KBM-7 (cell line): ENCODE measurements around the gene RNF123.
"Not testable (repeated sequence)": the region's sequence is repeated elsewhere in the genome, so short reads cannot be mapped to it uniquely, and the experiment has no call there.

Experiments used
- DNase-seq: peaks from one replicate; pipeline ENCODE4 v3.0.0-alpha.2; 2015
- in situ Hi-C: fragments of 300-500 bp; cut with MboI; formaldehyde crosslinking; loops from 2 replicates; pipeline ENCODE4 v1.14.3; 2020; ENCODE audit warnings: low sequenced_read_pairs, low pct_unique_long_range_greater_than_20kb, mixed read lengths

Gene RNF123

GRCh38 chr3:49725906-49726681, 36.7 kb downstream of the RNF123 start:
- no peak for DNase-seq
- in situ Hi-C loops = no loop called here

GRCh38 chr3:49727154-49727923, 38.0 kb downstream of the RNF123 start:
- DNase-seq = no peak
- in situ Hi-C loops = no loop called here

GRCh38 chr3:49727924-49728361, 38.6 kb downstream of the RNF123 start:
- no peak for DNase-seq
- in situ Hi-C loops = no loop called here

GRCh38 chr3:49729966-49730609, 40.7 kb downstream of the RNF123 start:
- DNase-seq = no peak
- in situ Hi-C loops = no loop called here

GRCh38 chr3:49732597-49732996, 43.2 kb downstream of the RNF123 start:
- DNase-seq = no peak
- in situ Hi-C loops = no loop called here

GRCh38 chr3:49733551-49733950, 44.2 kb downstream of the RNF123 start:
- in situ Hi-C loops = no loop called here
- no peak for DNase-seq

- in situ Hi-C loops = no loop called here
- DNase-seq = no peak
These were observed 45.4 kb downstream of the RNF123 start for GRCh38 chr3:49734752-49735151.

GRCh38 chr3:49738067-49738713, 48.8 kb downstream of the RNF123 start:
- DNase-seq = no peak
- in situ Hi-C loops = no loop called here

GRCh38 chr3:49740427-49740826, 51.1 kb downstream of the RNF123 start:
- no peak for DNase-seq
- in situ Hi-C loops = no loop called here

GRCh38 chr3:49745986-49746385, 56.6 kb downstream of the RNF123 start:
- DNase-seq = no peak
- in situ Hi-C loops = no loop called here

- in situ Hi-C loops = no loop called here
- no peak for DNase-seq
These were observed 58.6 kb downstream of the RNF123 start for GRCh38 chr3:49747792-49748480.

- in situ Hi-C loops, DNase-seq: not testable (repeated sequence)
These were observed 59.5 kb downstream of the RNF123 start for GRCh38 chr3:49748874-49749273.

GRCh38 chr3:49750056-49750455, 60.7 kb downstream of the RNF123 start:
- in situ Hi-C loops = no loop called here
- no peak for DNase-seq

GRCh38 chr3:49751501-49751900, 62.1 kb downstream of the RNF123 start:
- in situ Hi-C loops = no loop called here
- no peak for DNase-seq

GRCh38 chr3:49754536-49754935, 65.2 kb downstream of the RNF123 start:
- in situ Hi-C loops = no loop called here

GRCh38 chr3:49756036-49756435, 66.7 kb downstream of the RNF123 start:
- in situ Hi-C loops = no loop called here

More at GRCh38 chr3:49754536-49754935, 65.2 kb downstream of the RNF123 start:
- DNase-seq = no peak

GRCh38 chr3:49757197-49757596, 67.8 kb downstream of the RNF123 start:
- no peak for DNase-seq
- in situ Hi-C loops = no loop called here

More at GRCh38 chr3:49756036-49756435, 66.7 kb downstream of the RNF123 start:
- no peak for DNase-seq

- in situ Hi-C loops = no loop called here
- DNase-seq = no peak
These were observed 69.9 kb downstream of the RNF123 start for GRCh38 chr3:49759226-49759625.

GRCh38 chr3:49761661-49762060, 72.3 kb downstream of the RNF123 start:
- no peak for DNase-seq
- in situ Hi-C loops = no loop called here
